22Rv1 (cell line): ENCODE results near the gene PLEKHS1.

ENCODE experiments used
- H3K27ac ChIP-seq: fragments of 450-650 bp; 2 replicates; pipeline ENCODE4 v1.5.1; 2017
- ZFX ChIP-seq: fragments of 450-650 bp; IDR thresholded peaks from 2 replicates; pipeline ENCODE4 v1.6.1; 2017; ENCODE audit warnings: antibody characterized with exemption, borderline replicate concordance
- TF ChIP-seq, protein P1 (sequence below): fragments of 450-650 bp; IDR thresholded peaks from 2 replicates; pipeline ENCODE4 v1.5.1; 2017; ENCODE audit warnings: mild to moderate bottlenecking

Gene PLEKHS1

DNA sequence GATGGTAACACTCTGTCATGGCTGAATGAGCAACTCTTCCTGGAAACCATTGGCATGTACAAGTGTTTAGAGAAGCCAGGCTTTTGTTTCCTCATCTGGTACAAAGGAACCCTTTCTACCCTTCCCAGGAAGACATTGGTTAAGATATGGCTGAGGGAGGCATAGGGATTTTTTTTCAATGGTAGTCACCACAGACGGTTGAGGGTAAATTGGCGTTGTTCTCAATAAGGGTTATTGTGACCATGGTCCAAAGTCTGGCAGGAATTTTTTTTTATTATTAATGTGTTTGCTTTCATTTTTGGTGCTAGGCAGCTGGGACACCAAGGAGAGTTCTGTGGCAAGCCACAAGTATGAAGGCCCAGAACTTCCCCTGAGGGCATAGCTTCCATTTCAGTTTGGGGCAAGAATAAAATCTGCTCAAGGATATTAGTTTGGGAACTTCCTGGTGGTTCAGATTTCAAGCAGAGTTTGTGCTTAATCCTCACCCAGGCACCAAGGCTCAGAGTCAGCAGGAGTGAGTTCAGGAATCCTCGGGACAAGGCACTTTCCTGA, at the start of gene PLEKHS1:
Gene PLEKHS1, plus strand, starts transcription at position 502 of the 552 bp plus-strand sequence. CDS start 3,596 bp downstream, outside the sequence.
- TF ChIP-seq, protein P1, sequence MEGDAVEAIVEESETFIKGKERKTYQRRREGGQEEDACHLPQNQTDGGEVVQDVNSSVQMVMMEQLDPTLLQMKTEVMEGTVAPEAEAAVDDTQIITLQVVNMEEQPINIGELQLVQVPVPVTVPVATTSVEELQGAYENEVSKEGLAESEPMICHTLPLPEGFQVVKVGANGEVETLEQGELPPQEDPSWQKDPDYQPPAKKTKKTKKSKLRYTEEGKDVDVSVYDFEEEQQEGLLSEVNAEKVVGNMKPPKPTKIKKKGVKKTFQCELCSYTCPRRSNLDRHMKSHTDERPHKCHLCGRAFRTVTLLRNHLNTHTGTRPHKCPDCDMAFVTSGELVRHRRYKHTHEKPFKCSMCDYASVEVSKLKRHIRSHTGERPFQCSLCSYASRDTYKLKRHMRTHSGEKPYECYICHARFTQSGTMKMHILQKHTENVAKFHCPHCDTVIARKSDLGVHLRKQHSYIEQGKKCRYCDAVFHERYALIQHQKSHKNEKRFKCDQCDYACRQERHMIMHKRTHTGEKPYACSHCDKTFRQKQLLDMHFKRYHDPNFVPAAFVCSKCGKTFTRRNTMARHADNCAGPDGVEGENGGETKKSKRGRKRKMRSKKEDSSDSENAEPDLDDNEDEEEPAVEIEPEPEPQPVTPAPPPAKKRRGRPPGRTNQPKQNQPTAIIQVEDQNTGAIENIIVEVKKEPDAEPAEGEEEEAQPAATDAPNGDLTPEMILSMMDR: no peak
- no peak for TF ChIP-seq ZFX
- no peak within 1 kb of the TSS for H3K27ac ChIP-seq

DNA sequence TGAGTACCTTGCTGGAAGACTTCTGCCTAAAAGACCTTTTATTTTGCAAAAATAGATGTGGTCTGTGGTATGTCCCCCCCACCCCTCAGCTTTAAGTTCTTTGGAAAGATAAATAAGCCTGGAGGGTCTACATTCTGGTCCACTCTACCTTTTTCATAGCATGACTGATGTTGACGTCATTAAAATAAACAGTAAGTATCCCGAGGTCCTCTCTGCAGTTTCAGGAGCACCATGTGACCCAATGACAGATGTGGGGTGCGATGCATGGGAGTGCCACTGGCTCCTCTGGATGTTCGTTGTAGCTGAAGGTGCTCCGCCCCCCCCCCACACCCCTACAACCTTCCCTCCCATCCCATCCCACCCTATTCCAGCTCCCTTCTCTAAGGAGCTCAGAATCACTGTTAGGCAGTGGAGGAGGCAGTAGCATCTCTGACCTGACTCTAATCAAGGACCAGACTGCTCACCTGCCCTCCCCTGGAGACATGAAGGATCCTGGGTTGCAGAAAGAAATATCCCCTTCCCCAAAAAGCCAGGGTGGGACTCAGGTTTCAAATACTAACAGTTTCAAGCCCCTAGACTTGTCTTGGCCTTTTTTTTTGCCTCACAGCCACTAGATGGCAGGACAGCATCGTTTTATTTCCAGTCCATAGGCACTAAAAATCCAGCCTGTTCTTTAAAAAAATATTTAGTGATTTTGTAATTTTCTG, 46.7 kb upstream of the PLEKHS1 start:
- H3K27ac ChIP-seq: no peak overlapping the region
- TF ChIP-seq, protein P1: peak; percentile 79
- TF ChIP-seq ZFX: no peak

DNA sequence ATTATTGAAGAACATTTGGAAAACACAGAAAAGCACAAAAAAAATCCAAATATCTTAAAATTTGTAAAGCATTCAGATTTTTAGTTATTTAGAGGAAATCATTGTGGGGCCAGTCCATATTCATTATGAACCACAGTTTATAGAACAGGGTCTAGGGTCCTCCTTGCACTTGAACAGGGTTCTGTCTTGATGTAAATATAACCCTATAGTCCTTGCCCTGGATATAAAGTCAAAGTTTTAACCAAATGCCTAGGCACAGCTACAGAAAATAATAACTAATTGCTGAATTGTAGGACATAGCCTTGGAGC, 46.2 kb upstream of the PLEKHS1 start:
- TF ChIP-seq, protein P1: peak; percentile 40
- TF ChIP-seq ZFX: no peak
- H3K27ac ChIP-seq: no peak overlapping the region

DNA sequence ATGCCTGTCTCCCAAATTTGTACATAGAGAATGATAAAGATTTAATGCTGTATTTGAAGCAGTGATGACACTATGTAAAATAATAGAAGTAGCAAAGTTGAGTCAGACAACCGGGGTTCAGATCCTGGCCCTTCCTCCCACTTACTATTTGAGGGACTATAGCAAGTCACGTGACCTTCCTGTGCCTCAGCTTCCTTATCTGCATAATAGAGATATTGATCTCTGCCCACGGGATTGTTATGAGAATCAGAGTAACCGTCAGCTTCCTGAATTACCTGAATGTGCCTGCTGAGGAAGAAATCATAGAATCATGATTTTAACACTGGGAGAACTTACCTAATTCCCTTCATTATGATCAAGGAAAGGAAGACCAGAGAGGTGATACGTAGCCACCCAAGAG, 44.9 kb upstream of the PLEKHS1 start:
- TF ChIP-seq, protein P1: no peak
- no peak for TF ChIP-seq ZFX
- no peak overlapping the region for H3K27ac ChIP-seq

DNA sequence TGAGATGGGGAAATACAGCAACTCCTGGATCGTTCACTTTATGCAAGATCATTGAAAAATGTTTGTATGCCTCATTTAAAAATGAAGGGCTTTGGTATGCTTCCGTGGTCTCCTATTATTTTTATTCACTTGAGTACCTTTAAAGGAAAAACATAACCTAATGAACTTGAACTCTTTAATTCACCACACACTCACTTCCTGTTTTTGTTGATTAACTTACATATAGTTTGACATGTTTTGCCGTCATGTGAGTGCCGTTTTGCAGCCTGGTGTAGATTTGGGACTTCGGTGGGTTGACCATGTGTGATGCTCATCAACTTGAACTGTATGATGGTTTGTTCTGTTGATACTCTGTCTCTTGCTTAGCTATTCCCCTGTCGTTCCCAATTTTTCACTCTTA, 42.8 kb upstream of the PLEKHS1 start:
- no peak overlapping the region for H3K27ac ChIP-seq
- TF ChIP-seq, protein P1: no peak
- TF ChIP-seq ZFX: no peak

DNA sequence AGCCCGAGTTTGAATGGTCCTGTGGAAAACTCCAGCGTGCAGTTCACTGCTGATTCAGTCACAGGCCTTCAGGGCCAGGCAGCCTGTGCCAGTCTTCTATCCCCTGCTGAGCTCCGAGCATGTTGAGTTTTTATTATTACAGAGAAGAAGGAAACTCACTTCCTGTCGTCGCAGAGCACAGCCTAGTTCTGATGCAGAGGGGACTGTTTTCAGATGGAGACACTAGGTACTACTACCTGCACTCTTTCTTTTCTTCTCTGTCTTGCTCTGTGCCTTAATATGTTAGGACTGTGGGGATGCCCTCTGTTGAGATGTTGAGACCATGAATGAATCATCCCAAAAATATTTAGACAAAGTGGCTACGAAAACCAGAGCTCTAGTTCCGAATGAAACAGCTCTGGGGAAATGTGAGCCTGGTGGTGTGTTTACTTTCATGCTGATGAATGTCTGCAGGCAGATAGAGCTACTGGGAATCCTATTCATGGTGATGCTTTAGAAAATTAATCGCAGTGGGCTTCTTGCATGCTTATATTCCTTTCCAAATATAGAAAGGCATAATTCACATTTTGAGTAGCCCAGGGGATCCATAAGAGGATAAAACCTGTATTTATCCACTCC, 42.2 kb upstream of the PLEKHS1 start:
- TF ChIP-seq, protein P1: no peak
- TF ChIP-seq ZFX: no peak
- no peak overlapping the region for H3K27ac ChIP-seq

DNA sequence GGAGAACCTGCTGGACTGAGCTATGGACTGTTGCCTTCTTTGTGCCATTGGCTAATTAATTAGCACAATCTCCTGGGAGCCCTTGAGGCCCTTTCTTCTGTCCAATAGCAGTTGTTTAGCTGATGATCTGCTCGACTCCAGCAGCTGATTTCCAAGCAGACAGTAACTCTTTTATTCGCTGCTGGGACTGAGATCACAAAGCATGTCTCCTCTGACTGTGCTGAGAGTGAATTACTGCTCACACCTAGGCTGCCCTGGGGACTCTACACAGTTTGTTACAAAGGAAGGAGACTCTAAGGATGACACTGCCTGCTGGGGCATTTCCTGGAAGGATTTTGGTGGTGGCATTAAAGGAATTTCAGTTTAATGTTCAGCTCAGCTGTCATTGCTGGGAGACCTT, 40.3 kb upstream of the PLEKHS1 start:
- H3K27ac ChIP-seq: no peak overlapping the region
- no peak for TF ChIP-seq ZFX
- TF ChIP-seq, protein P1: no peak
